ENCODE data around the gene IPO9. TPM values are rescaled to one million over a fixed set of nuclear protein-coding genes. Genes with fewer than 3 reads are reported as not detected.

Gene IPO9
- total RNA-seq, 1 experiment from 2014 or later, result 76.2 TPM

DNA sequence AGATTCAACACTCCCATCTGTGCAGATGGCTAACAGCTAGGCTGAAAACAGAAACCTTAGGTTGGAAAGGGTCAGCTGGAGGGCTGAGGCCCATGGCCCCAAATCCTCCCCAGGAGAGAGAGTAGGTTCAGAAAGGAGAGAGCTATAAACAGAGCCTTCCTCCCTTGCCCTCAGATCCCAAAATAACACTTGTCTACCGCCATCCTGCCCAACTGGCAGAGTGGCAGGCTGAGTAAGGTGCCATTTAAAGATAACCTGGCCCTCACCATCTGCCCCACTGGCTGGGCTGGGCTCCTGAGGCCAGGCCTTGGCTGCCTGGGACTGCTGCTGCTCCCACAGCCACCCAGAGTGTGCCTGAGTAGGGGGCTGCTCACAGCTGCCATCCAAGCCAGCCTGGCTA lies 55.5 kb downstream of the IPO9 start:
- Histone ChIP-seq H3K4me3 (no peak overlapping the region), H3K9me2 (ENCODE audit: insufficient read depth) (no peaks in the 10 kb centered on the region), H3K4me2 (peak overlapping the region; percentile 61), H3K27ac (peak overlapping the region; percentile 96), H4K20me1 (ENCODE audit: insufficient read depth) (no peaks in the 10 kb centered on the region), H3K4me1 (replicated peaks; ENCODE audit: insufficient read depth) (peaks cover 65% of the 10 kb centered on the region), H3K79me2 (ENCODE audit: low read depth) (no peaks in the 10 kb centered on the region), H3K9me3 (ENCODE audit: insufficient read depth, low read depth) (no peaks in the 10 kb centered on the region), H3K27me3 (ENCODE audit: insufficient read depth, low read depth) (no peaks in the 10 kb centered on the region), H3F3A (ENCODE audit: insufficient read depth, low read depth) (peaks cover 46% of the 10 kb centered on the region), H2AFZ (no peak overlapping the region), H3K36me3 (ENCODE audit: low read depth) (no peaks in the 10 kb centered on the region)
- ChIA-PET CTCF (no interaction called here), POLR2A (ENCODE audit: unreplicated experiment) (interaction anchor here (0.7 kb wide), 1 partner anchor 29 kb away, joined by 4 read pairs; no protein-coding TSS in a partner anchor)
- no TSS peak for BruUV-seq (replicated peaks)
- intact Hi-C loops (cut with micrococcal nuclease; ENCODE audit: unreplicated experiment), result no loop called here
- TF ChIP-seq EZH2 (IDR thresholded peaks at IDR 0.05; ENCODE audit: low read depth), result no peak
- TF ChIP-seq CTCF (conservative IDR thresholded peaks at IDR 0.05), result no peak
- DNase-seq, result no peak

DNA sequence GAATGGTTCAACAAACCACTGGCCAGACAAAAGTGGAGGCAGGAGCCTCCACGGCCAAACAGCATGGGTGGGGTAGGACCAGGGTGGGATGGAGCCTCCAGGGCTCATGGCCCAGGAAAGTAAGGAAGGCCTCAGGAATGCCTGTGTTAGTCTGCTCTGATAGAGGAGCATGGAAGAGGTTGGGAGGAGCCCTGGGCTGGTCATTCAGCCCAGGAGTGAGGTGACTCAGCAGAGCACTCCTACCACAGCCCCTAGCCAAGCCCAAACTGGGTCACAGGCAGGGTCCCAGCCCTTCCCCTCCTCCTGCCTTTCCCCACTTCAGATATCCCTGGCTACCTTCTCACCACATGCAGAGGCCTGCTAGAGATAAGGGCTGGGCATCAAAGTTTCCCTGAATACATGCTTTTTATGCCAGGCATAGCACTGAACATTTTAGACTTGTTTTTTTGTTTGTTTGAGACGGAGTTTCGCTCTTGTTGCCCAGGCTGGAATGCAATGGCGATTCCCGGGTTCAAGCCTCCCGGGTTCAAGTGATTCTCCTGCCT lies 56.6 kb downstream of the IPO9 start:
- Histone ChIP-seq H3K4me3 (no peak overlapping the region), H3K27me3 (ENCODE audit: insufficient read depth, low read depth) (no peaks in the 10 kb centered on the region), H3K4me1 (replicated peaks; ENCODE audit: insufficient read depth) (peaks cover 65% of the 10 kb centered on the region), H3K9me2 (ENCODE audit: insufficient read depth) (no peaks in the 10 kb centered on the region), H3K9me3 (ENCODE audit: insufficient read depth, low read depth) (no peaks in the 10 kb centered on the region), H4K20me1 (ENCODE audit: insufficient read depth) (no peaks in the 10 kb centered on the region), H3K27ac (peak overlapping the region; percentile 65), H3K4me2 (peak overlapping the region; percentile 53), H3F3A (ENCODE audit: insufficient read depth, low read depth) (peaks cover 46% of the 10 kb centered on the region), H3K79me2 (ENCODE audit: low read depth) (no peaks in the 10 kb centered on the region), H2AFZ (no peak overlapping the region), H3K36me3 (ENCODE audit: low read depth) (no peaks in the 10 kb centered on the region)
- TF ChIP-seq EZH2 (IDR thresholded peaks at IDR 0.05; ENCODE audit: low read depth), result no peak
- no peak for TF ChIP-seq CTCF (conservative IDR thresholded peaks at IDR 0.05)
- DNase-seq, result peak; percentile 57 to 67
- ChIA-PET POLR2A (ENCODE audit: unreplicated experiment) (no interaction called here), CTCF (no interaction called here)
- intact Hi-C loops (cut with micrococcal nuclease; ENCODE audit: unreplicated experiment), result no loop called here
- no TSS peak for BruUV-seq (replicated peaks)

- H3K9me2 ChIP-seq (ENCODE audit: insufficient read depth), result no peaks in the 10 kb centered on the region
- H4K20me1 ChIP-seq (ENCODE audit: insufficient read depth), result no peaks in the 10 kb centered on the region
- H2AFZ ChIP-seq, result no peak overlapping the region
- H3K79me2 ChIP-seq (ENCODE audit: low read depth), result no peaks in the 10 kb centered on the region
- peak in 1 of 2 experiments; percentile 15 for DNase-seq
- intact Hi-C loops (cut with micrococcal nuclease; ENCODE audit: unreplicated experiment), result no loop called here
- ChIA-PET POLR2A (ENCODE audit: unreplicated experiment) (interaction anchor here (0.6 to 0.7 kb wide), 2 partner anchors 68 to 982 kb away, joined by 5 read pairs; no protein-coding TSS in a partner anchor), CTCF (interaction anchor here (0.6 to 1.2 kb wide), 3 partner anchors 8 to 248 kb away, joined by 3 to 6 read pairs (median 4); no protein-coding TSS in a partner anchor)
- H3K9me3 ChIP-seq (ENCODE audit: insufficient read depth, low read depth), result no peaks in the 10 kb centered on the region
- peaks cover 61% of the 10 kb centered on the region for H3K4me1 ChIP-seq (replicated peaks; ENCODE audit: insufficient read depth)
- H3F3A ChIP-seq (ENCODE audit: insufficient read depth, low read depth), result peaks cover 41% of the 10 kb centered on the region
- no peaks in the 10 kb centered on the region for H3K27me3 ChIP-seq (ENCODE audit: insufficient read depth, low read depth)
- no TSS peak for BruUV-seq (replicated peaks)
- H3K4me2 ChIP-seq, result peak overlapping the region; percentile 53
- no peak for TF ChIP-seq CTCF (conservative IDR thresholded peaks at IDR 0.05)
- TF ChIP-seq EZH2 (IDR thresholded peaks at IDR 0.05; ENCODE audit: low read depth), result no peak
- H3K27ac ChIP-seq, result peak overlapping the region; percentile 65
- H3K36me3 ChIP-seq (ENCODE audit: low read depth), result no peaks in the 10 kb centered on the region
- no peak overlapping the region for H3K4me3 ChIP-seq
Observed at GRCh38 chr1:201886103-201886885, 57.3 kb downstream of the IPO9 start.
